Measurements from ENCODE around the gene LYZL6.

DNA sequence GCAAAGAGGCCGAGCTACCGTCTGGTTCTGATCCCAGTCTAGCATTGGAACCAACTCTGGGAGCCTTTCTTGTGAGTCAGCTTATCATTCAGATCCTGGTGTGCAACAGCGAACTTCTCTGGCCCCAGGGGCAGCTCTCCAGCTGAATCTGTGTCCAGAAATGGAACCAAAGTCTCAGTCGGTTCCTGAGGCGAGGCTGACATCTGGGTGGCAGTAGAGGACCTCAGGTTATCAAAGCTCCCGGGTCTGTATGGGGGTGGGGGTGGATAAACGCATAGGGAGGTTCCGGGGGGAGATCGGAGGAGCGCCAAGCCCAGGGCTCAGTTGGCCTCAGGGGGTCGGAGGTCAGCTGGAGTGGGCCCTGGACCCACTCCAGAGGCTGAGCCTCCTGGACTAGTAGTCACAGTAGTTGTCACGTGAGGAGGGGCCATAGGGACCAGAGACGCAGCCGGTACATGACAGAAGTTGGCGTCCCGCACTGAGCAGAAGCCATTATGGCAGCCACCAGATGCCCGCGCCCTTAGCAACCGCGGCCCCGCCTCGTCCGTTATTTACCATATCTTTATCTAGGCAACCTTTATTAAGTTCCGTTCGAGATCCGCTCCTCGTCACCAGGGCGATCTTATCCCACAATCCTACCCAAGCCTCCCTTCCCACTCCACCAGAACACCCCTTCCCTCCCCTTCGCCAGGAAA lies 25.8 kb downstream of the LYZL6 start:
- TF ChIP-seq, protein P1, sequence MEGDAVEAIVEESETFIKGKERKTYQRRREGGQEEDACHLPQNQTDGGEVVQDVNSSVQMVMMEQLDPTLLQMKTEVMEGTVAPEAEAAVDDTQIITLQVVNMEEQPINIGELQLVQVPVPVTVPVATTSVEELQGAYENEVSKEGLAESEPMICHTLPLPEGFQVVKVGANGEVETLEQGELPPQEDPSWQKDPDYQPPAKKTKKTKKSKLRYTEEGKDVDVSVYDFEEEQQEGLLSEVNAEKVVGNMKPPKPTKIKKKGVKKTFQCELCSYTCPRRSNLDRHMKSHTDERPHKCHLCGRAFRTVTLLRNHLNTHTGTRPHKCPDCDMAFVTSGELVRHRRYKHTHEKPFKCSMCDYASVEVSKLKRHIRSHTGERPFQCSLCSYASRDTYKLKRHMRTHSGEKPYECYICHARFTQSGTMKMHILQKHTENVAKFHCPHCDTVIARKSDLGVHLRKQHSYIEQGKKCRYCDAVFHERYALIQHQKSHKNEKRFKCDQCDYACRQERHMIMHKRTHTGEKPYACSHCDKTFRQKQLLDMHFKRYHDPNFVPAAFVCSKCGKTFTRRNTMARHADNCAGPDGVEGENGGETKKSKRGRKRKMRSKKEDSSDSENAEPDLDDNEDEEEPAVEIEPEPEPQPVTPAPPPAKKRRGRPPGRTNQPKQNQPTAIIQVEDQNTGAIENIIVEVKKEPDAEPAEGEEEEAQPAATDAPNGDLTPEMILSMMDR (IDR thresholded peaks at IDR 0.05; ENCODE audit: insufficient read depth, low read length), result no peak
- TF ChIP-seq, protein P2, sequence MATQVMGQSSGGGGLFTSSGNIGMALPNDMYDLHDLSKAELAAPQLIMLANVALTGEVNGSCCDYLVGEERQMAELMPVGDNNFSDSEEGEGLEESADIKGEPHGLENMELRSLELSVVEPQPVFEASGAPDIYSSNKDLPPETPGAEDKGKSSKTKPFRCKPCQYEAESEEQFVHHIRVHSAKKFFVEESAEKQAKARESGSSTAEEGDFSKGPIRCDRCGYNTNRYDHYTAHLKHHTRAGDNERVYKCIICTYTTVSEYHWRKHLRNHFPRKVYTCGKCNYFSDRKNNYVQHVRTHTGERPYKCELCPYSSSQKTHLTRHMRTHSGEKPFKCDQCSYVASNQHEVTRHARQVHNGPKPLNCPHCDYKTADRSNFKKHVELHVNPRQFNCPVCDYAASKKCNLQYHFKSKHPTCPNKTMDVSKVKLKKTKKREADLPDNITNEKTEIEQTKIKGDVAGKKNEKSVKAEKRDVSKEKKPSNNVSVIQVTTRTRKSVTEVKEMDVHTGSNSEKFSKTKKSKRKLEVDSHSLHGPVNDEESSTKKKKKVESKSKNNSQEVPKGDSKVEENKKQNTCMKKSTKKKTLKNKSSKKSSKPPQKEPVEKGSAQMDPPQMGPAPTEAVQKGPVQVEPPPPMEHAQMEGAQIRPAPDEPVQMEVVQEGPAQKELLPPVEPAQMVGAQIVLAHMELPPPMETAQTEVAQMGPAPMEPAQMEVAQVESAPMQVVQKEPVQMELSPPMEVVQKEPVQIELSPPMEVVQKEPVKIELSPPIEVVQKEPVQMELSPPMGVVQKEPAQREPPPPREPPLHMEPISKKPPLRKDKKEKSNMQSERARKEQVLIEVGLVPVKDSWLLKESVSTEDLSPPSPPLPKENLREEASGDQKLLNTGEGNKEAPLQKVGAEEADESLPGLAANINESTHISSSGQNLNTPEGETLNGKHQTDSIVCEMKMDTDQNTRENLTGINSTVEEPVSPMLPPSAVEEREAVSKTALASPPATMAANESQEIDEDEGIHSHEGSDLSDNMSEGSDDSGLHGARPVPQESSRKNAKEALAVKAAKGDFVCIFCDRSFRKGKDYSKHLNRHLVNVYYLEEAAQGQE (IDR thresholded peaks at IDR 0.05; ENCODE audit: insufficient replicate concordance, low read depth), result no peak
- TF ChIP-seq POLR2AphosphoS5 (IDR thresholded peaks at IDR 0.05; ENCODE audit: low read depth) (no peak), GABPA (IDR thresholded peaks at IDR 0.05; ENCODE audit: low read depth) (no peak), SPI1 (IDR thresholded peaks at IDR 0.05; ENCODE audit: borderline replicate concordance, low read depth) (no peak)
